Liver (tissue), 9 donors: ENCODE data around the gene ETFA. TPM values are rescaled to one million over a fixed set of nuclear protein-coding genes. Genes with fewer than 3 reads are reported as not detected.

Experiments
- DNase-seq: peaks from one replicate; pipeline ENCODE4 v3.0.0-alpha.2; 2017; ENCODE audit warnings: low spot score
- H3K27ac ChIP-seq, 2 donors: one replicate each; pipeline ENCODE4 v1.7.0; 2013; ENCODE audit warnings: inconsistent platforms in 2 of 2, low read length in 2 of 2, control low read depth in 1 of 2, low read depth in 1 of 2, mild to moderate bottlenecking in 1 of 2
- H3K27me3 ChIP-seq, 4 donors: one replicate each; pipeline versions ENCODE4 v1.6.1 to v1.7.0; 2013; ENCODE audit warnings: low read length in 3 of 4, inconsistent platforms in 1 of 4, mild to moderate bottlenecking in 1 of 4, moderate library complexity in 1 of 4; ENCODE audit not compliant: control insufficient read depth in 4 of 4, insufficient read depth in 4 of 4
- H3K36me3 ChIP-seq, 4 donors: one replicate each; pipeline versions ENCODE4 v1.6.1 to v1.7.0; 2013; ENCODE audit warnings: low read length in 3 of 4, mild to moderate bottlenecking in 3 of 4, low read depth in 1 of 4, moderate library complexity in 1 of 4; ENCODE audit not compliant: control insufficient read depth in 4 of 4, insufficient read depth in 3 of 4
- H3K4me1 ChIP-seq, 4 donors: one replicate each; pipeline versions ENCODE4 v1.6.1 to v1.7.0; 2013; ENCODE audit warnings: low read length in 3 of 4, mild to moderate bottlenecking in 3 of 4, moderate library complexity in 1 of 4; ENCODE audit not compliant: control insufficient read depth in 4 of 4, insufficient read depth in 4 of 4
- H3K4me3 ChIP-seq, 3 donors: one replicate each; pipeline versions ENCODE4 v1.6.1 to v1.7.0; 2013; ENCODE audit warnings: low read length in 3 of 3, control low read depth in 1 of 3, low read depth in 1 of 3, mild to moderate bottlenecking in 1 of 3
- H3K9ac ChIP-seq, 2 donors: one replicate each; pipeline ENCODE4 v1.7.0; 2013; ENCODE audit warnings: low read length in 2 of 2, mild to moderate bottlenecking in 2 of 2, moderate library complexity in 2 of 2, control low read depth in 1 of 2, low read depth in 1 of 2
- H3K9me3 ChIP-seq, 4 donors: one replicate each; pipeline versions ENCODE4 v1.6.1 to v1.7.0; 2013; ENCODE audit warnings: low read length in 3 of 4; ENCODE audit not compliant: control insufficient read depth in 4 of 4
- EGR1 ChIP-seq, 2 donors: IDR thresholded peaks; 2 replicates each; pipeline ENCODE4 v1.6.1; 2016 to 2018; ENCODE audit warnings: antibody characterized with exemption in 2 of 2, low read depth in 2 of 2
- FOXA1 ChIP-seq: IDR thresholded peaks from 2 replicates; pipeline ENCODE4 v1.6.1; 2016; ENCODE audit warnings: antibody characterized with exemption
- FOXA2 ChIP-seq: IDR thresholded peaks from 2 replicates; pipeline ENCODE4 v1.6.1; 2016; ENCODE audit warnings: antibody characterized with exemption
- GABPA ChIP-seq, 2 donors: IDR thresholded peaks in 1 of 2; conservative IDR thresholded peaks in 1 of 2; 2 replicates each; pipeline ENCODE4 v1.6.1; 2016; ENCODE audit warnings: antibody characterized with exemption in 2 of 2, mild to moderate bottlenecking in 1 of 2, moderate library complexity in 1 of 2
- HNF4A ChIP-seq, 2 donors: conservative IDR thresholded peaks; 2 replicates each; pipeline ENCODE4 v1.6.1; 2016; ENCODE audit warnings: antibody characterized with exemption in 2 of 2, mild to moderate bottlenecking in 2 of 2
- JUND ChIP-seq, 2 donors: IDR thresholded peaks; 2 replicates each; pipeline ENCODE4 v1.6.1; 2016; ENCODE audit warnings: antibody characterized with exemption in 2 of 2
- NR2F2 ChIP-seq: IDR thresholded peaks from 2 replicates; pipeline ENCODE4 v1.6.1; 2016; ENCODE audit warnings: antibody characterized with exemption
- RAD21 ChIP-seq, 2 donors: IDR thresholded peaks; 2 replicates each; pipeline ENCODE4 v1.6.1; 2016; ENCODE audit warnings: antibody characterized with exemption in 2 of 2, mild to moderate bottlenecking in 2 of 2
- RXRA ChIP-seq, 2 donors: IDR thresholded peaks; 2 replicates each; pipeline ENCODE4 v1.6.1; 2017 to 2018; ENCODE audit warnings: antibody characterized with exemption in 2 of 2, mild to moderate bottlenecking in 1 of 2
- SP1 ChIP-seq: IDR thresholded peaks from 2 replicates; pipeline ENCODE4 v1.6.1; 2018; ENCODE audit warnings: antibody characterized with exemption, mild to moderate bottlenecking
- TAF1 ChIP-seq: conservative IDR thresholded peaks from 2 replicates; pipeline ENCODE4 v1.6.1; 2016; ENCODE audit warnings: antibody characterized with exemption, mild to moderate bottlenecking
- YY1 ChIP-seq: IDR thresholded peaks from 2 replicates; pipeline ENCODE4 v1.6.1; 2016; ENCODE audit warnings: antibody characterized with exemption, mild to moderate bottlenecking
- WGBS: extraction: QIAGEN DNeasy Blood & Tissue Kit; methylation state at CpG from one replicate; pipeline ENCODE4 v1.1.7; 2013; 5-methylcytosine and 5-hydroxymethylcytosine counted together
- polyA plus RNA-seq, 2 donors: library from polyadenylated mRNA; stranded (reverse) in 1 of 2; unstranded in 1 of 2; fragments of 200-250 nt in 1 of 2; fragments of >200 nt in 1 of 2; fragmentation: Nextera tagmentation in 1 of 2; extraction: Ambion mirVana in 1 of 2; gene quantifications; one replicate each; pipeline versions ENCODE4 v1.2.1 to v1.2.3, GENCODE V29; 2013 to 2015
- total RNA-seq, 2 donors: library from RNA; depleted of rRNA; stranded (reverse); fragments of >200 nt; gene quantifications; one replicate each; pipeline ENCODE4 v1.2.3, GENCODE V29; 2014
- TF ChIP-seq, protein P1 (sequence below): IDR thresholded peaks from 2 replicates; pipeline ENCODE4 v1.6.1; 2016; ENCODE audit warnings: antibody characterized with exemption
- TF ChIP-seq, protein P2 (sequence below): fragments of 150-350 bp; IDR thresholded peaks from 2 replicates; pipeline ENCODE4 v1.5.1; 2017; ENCODE audit warnings: improper control_type of control experiment, low read depth, low read length; ENCODE audit not compliant: missing input control
- TF ChIP-seq, protein P3 (sequence below): IDR thresholded peaks from 2 replicates; pipeline ENCODE4 v1.6.1; 2016; ENCODE audit warnings: antibody characterized with exemption, mild to moderate bottlenecking
- TF ChIP-seq, protein P4 (sequence below): IDR thresholded peaks from 2 replicates; pipeline ENCODE4 v1.6.1; 2016; ENCODE audit warnings: antibody characterized with exemption
- TF ChIP-seq, protein P5 (sequence below): IDR thresholded peaks from 2 replicates; pipeline ENCODE4 v1.6.1; 2016; ENCODE audit warnings: antibody characterized with exemption
- donor health status: healthy.
- donor health status: healthy.
- donor health status: healthy.
- donor health status: healthy.
- donor health status: healthy.

Gene ETFA
- total and polyA plus RNA-seq, 4 donors = 92.6 to 342 (median 289) TPM

DNA sequence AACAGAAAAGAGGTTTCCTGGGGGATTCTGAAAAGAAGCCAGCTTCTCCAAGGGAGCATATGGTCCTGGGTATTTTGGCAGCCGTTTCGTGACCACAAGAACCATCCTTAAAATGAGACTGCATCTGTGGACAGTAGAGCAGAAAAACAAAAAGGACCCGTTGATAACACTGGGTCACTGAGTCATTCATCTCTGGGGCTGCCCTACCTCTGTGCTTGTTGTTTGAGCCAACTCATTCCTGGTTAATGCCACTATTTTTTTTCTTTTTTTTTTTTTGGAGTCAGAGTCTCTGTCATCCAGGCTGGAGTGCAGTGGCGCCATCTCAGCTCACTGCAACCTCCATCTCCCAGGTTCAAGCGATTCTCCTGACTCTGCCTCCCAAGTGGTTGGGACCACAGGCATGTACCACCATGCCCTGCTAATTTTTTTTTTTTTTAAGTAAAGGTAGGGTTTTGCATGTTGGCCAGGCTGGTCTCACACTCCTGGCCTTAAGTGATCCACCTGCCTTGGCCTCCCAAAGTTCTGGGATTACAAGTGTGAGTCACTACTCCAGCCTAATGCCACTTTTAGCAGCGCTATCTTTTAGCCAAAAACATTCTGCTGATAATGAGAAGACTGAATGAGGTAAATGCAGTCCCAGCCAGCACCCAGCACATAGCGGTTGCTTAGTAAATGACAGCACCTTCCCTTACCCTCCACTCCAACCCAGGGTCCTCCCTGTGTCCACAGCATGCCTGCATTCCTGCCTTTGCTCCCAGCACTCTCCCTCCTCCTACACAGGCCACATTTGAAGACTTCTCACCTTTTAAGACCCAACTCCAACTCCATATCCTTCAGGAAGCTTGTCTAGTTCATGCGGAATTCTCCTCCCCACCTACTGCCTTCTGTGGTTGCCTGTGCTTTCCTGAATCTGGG, 16.2 kb upstream of the ETFA start:
- TF ChIP-seq FOXA1 (no peak), SP1 (no peak), FOXA2 (no peak), RXRA (IDR thresholded peaks at IDR 0.05) (no peak), HNF4A (conservative IDR thresholded peaks at IDR 0.05) (no peak), JUND (IDR thresholded peaks at IDR 0.05) (no peak), NR2F2 (no peak), EGR1 (IDR thresholded peaks at IDR 0.05; ENCODE audit: low read depth in 2 of 2) (no peak), TAF1 (no peak), RAD21 (IDR thresholded peaks at IDR 0.05) (no peak), YY1 (no peak)
- TF ChIP-seq, protein P1, sequence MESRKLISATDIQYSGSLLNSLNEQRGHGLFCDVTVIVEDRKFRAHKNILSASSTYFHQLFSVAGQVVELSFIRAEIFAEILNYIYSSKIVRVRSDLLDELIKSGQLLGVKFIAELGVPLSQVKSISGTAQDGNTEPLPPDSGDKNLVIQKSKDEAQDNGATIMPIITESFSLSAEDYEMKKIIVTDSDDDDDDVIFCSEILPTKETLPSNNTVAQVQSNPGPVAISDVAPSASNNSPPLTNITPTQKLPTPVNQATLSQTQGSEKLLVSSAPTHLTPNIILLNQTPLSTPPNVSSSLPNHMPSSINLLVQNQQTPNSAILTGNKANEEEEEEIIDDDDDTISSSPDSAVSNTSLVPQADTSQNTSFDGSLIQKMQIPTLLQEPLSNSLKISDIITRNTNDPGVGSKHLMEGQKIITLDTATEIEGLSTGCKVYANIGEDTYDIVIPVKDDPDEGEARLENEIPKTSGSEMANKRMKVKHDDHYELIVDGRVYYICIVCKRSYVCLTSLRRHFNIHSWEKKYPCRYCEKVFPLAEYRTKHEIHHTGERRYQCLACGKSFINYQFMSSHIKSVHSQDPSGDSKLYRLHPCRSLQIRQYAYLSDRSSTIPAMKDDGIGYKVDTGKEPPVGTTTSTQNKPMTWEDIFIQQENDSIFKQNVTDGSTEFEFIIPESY = no peak
- TF ChIP-seq, protein P2, sequence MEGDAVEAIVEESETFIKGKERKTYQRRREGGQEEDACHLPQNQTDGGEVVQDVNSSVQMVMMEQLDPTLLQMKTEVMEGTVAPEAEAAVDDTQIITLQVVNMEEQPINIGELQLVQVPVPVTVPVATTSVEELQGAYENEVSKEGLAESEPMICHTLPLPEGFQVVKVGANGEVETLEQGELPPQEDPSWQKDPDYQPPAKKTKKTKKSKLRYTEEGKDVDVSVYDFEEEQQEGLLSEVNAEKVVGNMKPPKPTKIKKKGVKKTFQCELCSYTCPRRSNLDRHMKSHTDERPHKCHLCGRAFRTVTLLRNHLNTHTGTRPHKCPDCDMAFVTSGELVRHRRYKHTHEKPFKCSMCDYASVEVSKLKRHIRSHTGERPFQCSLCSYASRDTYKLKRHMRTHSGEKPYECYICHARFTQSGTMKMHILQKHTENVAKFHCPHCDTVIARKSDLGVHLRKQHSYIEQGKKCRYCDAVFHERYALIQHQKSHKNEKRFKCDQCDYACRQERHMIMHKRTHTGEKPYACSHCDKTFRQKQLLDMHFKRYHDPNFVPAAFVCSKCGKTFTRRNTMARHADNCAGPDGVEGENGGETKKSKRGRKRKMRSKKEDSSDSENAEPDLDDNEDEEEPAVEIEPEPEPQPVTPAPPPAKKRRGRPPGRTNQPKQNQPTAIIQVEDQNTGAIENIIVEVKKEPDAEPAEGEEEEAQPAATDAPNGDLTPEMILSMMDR = no peak
- TF ChIP-seq, protein P3, sequence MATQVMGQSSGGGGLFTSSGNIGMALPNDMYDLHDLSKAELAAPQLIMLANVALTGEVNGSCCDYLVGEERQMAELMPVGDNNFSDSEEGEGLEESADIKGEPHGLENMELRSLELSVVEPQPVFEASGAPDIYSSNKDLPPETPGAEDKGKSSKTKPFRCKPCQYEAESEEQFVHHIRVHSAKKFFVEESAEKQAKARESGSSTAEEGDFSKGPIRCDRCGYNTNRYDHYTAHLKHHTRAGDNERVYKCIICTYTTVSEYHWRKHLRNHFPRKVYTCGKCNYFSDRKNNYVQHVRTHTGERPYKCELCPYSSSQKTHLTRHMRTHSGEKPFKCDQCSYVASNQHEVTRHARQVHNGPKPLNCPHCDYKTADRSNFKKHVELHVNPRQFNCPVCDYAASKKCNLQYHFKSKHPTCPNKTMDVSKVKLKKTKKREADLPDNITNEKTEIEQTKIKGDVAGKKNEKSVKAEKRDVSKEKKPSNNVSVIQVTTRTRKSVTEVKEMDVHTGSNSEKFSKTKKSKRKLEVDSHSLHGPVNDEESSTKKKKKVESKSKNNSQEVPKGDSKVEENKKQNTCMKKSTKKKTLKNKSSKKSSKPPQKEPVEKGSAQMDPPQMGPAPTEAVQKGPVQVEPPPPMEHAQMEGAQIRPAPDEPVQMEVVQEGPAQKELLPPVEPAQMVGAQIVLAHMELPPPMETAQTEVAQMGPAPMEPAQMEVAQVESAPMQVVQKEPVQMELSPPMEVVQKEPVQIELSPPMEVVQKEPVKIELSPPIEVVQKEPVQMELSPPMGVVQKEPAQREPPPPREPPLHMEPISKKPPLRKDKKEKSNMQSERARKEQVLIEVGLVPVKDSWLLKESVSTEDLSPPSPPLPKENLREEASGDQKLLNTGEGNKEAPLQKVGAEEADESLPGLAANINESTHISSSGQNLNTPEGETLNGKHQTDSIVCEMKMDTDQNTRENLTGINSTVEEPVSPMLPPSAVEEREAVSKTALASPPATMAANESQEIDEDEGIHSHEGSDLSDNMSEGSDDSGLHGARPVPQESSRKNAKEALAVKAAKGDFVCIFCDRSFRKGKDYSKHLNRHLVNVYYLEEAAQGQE = no peak
- TF ChIP-seq, protein P4, sequence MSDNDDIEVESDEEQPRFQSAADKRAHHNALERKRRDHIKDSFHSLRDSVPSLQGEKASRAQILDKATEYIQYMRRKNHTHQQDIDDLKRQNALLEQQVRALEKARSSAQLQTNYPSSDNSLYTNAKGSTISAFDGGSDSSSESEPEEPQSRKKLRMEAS = no peak
- H3K4me3 ChIP-seq = no peak overlapping the region
- no peaks in the 10 kb centered on the region for H3K9me3 ChIP-seq
- H3K9ac ChIP-seq = no peak overlapping the region
- no peaks in the 10 kb centered on the region for H3K27me3 ChIP-seq
- no peak overlapping the region for H3K27ac ChIP-seq
- no peaks in the 10 kb centered on the region for H3K36me3 ChIP-seq
- 88% methylated on average over 8 of the region's 8 CpGs for WGBS
- no peak for DNase-seq
- H3K4me1 ChIP-seq = peaks cover 0 to 5% (median 2%) of the 10 kb centered on the region in 4 donors

DNA sequence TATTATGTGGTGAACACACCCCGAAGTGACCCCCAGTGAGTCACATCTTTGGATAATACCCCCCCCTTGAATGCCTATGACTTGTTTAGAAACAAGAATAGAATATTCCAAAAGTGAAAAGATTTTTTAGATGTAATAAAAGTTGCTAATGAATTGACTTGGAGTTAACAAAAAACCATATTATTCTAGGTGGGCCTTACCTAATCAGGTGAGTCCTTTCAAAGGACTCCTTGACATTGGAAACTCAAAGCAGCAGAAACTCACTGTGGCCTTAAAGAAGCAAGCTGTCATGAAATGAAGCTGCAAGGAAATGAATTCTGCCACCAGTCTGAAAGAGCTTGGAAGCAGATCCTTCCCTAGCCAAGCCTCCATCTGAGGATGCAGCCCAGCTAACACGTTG, 14.4 kb upstream of the ETFA start:
- H3K9ac ChIP-seq = no peak overlapping the region
- no peak for DNase-seq
- 82% methylated on average over 2 of the region's 2 CpGs for WGBS
- peaks cover 0 to 5% (median 2%) of the 10 kb centered on the region in 4 donors for H3K4me1 ChIP-seq
- no peak overlapping the region for H3K27ac ChIP-seq
- no peaks in the 10 kb centered on the region for H3K9me3 ChIP-seq
- no peaks in the 10 kb centered on the region for H3K36me3 ChIP-seq
- no peak overlapping the region for H3K4me3 ChIP-seq
- TF ChIP-seq TAF1 = no peak
- TF ChIP-seq JUND (IDR thresholded peaks at IDR 0.05) = no peak
- no peak for TF ChIP-seq GABPA (IDR thresholded peaks at IDR 0.05 in 1 of 2, conservative IDR thresholded peaks at IDR 0.05 in 1 of 2)
- TF ChIP-seq YY1 = no peak
- TF ChIP-seq, protein P5, sequence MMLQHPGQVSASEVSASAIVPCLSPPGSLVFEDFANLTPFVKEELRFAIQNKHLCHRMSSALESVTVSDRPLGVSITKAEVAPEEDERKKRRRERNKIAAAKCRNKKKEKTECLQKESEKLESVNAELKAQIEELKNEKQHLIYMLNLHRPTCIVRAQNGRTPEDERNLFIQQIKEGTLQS = no peak
- no peaks in the 10 kb centered on the region for H3K27me3 ChIP-seq
